ENCODE data around the gene SRSF8. TPM values are rescaled to one million over a fixed set of nuclear protein-coding genes. Genes with fewer than 3 reads are reported as not detected.
A peak's percentile ranks its signal among the peaks of the same experiment; 100 is the strongest.

SRSF8 gene
- total and polyA plus RNA-seq, 9 of the 15 experiments (the other 6 are each of a cell fraction or from before 2014, with no cell fraction given) = 18.0 to 53.4 (median 27.9) TPM

DNA sequence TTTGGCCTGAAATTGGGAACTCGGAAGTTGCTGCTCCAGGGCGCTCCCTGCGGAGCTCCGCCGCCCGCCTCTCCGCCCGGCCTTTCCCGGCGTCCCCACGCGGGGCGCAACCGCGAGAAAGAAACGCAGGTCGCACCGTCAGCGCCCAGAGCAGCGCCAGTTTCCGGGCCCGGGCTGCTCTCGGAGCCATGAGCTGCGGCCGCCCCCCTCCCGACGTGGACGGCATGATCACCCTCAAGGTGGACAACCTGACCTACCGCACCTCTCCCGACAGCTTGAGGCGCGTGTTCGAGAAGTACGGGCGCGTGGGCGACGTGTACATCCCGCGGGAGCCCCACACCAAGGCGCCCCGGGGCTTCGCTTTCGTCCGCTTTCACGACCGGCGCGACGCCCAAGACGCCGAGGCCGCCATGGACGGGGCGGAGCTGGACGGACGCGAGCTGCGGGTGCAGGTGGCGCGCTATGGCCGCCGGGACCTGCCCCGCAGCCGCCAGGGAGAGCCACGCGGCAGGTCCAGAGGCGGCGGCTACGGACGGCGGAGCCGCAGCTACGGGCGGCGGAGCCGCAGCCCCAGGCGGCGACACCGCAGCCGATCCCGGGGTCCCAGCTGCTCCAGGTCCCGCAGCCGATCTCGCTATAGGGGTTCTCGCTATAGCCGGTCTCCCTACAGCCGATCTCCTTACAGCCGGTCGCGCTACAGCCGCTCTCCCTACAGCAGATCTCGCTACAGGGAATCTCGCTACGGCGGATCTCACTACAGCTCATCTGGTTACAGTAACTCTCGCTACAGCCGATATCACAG is 521 bp downstream of the SRSF8 start (continued):
- peak; percentile 11; the same call in 1 of the 2 replicates for TF ChIP-seq ZNF263 (CRISPR knock-in tag; IDR thresholded peaks at IDR 0.05; ENCODE audit: borderline replicate concordance)
- no peak for TF ChIP-seq ZNF311 (CRISPR knock-in tag; IDR thresholded peaks at IDR 0.05)
- TF ChIP-seq, protein P1, sequence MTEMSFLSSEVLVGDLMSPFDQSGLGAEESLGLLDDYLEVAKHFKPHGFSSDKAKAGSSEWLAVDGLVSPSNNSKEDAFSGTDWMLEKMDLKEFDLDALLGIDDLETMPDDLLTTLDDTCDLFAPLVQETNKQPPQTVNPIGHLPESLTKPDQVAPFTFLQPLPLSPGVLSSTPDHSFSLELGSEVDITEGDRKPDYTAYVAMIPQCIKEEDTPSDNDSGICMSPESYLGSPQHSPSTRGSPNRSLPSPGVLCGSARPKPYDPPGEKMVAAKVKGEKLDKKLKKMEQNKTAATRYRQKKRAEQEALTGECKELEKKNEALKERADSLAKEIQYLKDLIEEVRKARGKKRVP (CRISPR knock-in tag; IDR thresholded peaks at IDR 0.05) = no peak
- TF ChIP-seq ZSCAN32 (CRISPR knock-in tag; IDR thresholded peaks at IDR 0.05) = no peak
- TF ChIP-seq, protein P2, sequence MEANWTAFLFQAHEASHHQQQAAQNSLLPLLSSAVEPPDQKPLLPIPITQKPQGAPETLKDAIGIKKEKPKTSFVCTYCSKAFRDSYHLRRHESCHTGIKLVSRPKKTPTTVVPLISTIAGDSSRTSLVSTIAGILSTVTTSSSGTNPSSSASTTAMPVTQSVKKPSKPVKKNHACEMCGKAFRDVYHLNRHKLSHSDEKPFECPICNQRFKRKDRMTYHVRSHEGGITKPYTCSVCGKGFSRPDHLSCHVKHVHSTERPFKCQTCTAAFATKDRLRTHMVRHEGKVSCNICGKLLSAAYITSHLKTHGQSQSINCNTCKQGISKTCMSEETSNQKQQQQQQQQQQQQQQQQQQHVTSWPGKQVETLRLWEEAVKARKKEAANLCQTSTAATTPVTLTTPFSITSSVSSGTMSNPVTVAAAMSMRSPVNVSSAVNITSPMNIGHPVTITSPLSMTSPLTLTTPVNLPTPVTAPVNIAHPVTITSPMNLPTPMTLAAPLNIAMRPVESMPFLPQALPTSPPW (CRISPR knock-in tag; IDR thresholded peaks at IDR 0.05) = peak; percentile 74
- peak; percentile 71 to 80 for TF ChIP-seq NRF1 (conservative IDR thresholded peaks at IDR 0.05 in 1 of 2, IDR thresholded peaks at IDR 0.05 in 1 of 2)
- TF ChIP-seq SMARCB1 (IDR thresholded peaks at IDR 0.05; ENCODE audit: insufficient read length, low read depth) = no peak
- TF ChIP-seq MYC (IDR thresholded peaks at IDR 0.05; ENCODE audit: low read depth, low read length) = peak; percentile 88
- TF ChIP-seq MYC (CRISPR knock-in tag; IDR thresholded peaks at IDR 0.05; ENCODE audit: borderline replicate concordance, low read depth) = no peak
- TF ChIP-seq, protein P3, sequence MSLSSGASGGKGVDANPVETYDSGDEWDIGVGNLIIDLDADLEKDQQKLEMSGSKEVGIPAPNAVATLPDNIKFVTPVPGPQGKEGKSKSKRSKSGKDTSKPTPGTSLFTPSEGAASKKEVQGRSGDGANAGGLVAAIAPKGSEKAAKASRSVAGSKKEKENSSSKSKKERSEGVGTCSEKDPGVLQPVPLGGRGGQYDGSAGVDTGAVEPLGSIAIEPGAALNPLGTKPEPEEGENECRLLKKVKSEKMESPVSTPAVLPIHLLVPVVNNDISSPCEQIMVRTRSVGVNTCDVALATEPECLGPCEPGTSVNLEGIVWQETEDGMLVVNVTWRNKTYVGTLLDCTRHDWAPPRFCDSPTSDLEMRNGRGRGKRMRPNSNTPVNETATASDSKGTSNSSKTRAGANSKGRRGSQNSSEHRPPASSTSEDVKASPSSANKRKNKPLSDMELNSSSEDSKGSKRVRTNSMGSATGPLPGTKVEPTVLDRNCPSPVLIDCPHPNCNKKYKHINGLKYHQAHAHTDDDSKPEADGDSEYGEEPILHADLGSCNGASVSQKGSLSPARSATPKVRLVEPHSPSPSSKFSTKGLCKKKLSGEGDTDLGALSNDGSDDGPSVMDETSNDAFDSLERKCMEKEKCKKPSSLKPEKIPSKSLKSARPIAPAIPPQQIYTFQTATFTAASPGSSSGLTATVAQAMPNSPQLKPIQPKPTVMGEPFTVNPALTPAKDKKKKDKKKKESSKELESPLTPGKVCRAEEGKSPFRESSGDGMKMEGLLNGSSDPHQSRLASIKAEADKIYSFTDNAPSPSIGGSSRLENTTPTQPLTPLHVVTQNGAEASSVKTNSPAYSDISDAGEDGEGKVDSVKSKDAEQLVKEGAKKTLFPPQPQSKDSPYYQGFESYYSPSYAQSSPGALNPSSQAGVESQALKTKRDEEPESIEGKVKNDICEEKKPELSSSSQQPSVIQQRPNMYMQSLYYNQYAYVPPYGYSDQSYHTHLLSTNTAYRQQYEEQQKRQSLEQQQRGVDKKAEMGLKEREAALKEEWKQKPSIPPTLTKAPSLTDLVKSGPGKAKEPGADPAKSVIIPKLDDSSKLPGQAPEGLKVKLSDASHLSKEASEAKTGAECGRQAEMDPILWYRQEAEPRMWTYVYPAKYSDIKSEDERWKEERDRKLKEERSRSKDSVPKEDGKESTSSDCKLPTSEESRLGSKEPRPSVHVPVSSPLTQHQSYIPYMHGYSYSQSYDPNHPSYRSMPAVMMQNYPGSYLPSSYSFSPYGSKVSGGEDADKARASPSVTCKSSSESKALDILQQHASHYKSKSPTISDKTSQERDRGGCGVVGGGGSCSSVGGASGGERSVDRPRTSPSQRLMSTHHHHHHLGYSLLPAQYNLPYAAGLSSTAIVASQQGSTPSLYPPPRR (CRISPR knock-in tag; IDR thresholded peaks at IDR 0.05; ENCODE audit: borderline replicate concordance) = peak; percentile 88
- TF ChIP-seq TGIF2 (CRISPR knock-in tag; IDR thresholded peaks at IDR 0.05) = 0 out of 2 replicates have a peak, but pooled peaks have one; percentile 52
- TF ChIP-seq PHTF2 (CRISPR knock-in tag; IDR thresholded peaks at IDR 0.05) = no peak
- TF ChIP-seq KLF6 (CRISPR knock-in tag; IDR thresholded peaks at IDR 0.05; ENCODE audit: borderline replicate concordance) = no peak
- no peak for TF ChIP-seq SMAD3 (CRISPR knock-in tag; conservative IDR thresholded peaks at IDR 0.05)
- TF ChIP-seq FOXP1 (CRISPR knock-in tag; IDR thresholded peaks at IDR 0.05) = peak; percentile 65
- TF ChIP-seq FOXK1 (CRISPR knock-in tag; IDR thresholded peaks at IDR 0.05; ENCODE audit: borderline replicate concordance) = no peak
- TF ChIP-seq PCBP1 (IDR thresholded peaks at IDR 0.05; ENCODE audit: low read depth, low read length, poor library complexity, severe bottlenecking) = peak; percentile 59
- TF ChIP-seq SAFB (IDR thresholded peaks at IDR 0.05; ENCODE audit: borderline replicate concordance, low read depth, low read length) = peak; percentile 81
- no peak for TF ChIP-seq DPF2 (IDR thresholded peaks at IDR 0.05)
- no peak for TF ChIP-seq STAG1 (CRISPR knock-in tag; IDR thresholded peaks at IDR 0.05; ENCODE audit: borderline replicate concordance)
- peak; percentile 70 for TF ChIP-seq SP1 (CRISPR knock-in tag; IDR thresholded peaks at IDR 0.05)
- no peak for TF ChIP-seq NR2F6 (CRISPR knock-in tag; IDR thresholded peaks at IDR 0.05)
